HG03060 (cell line): ENCODE data around the gene MAP2K3.
A peak's percentile ranks its signal among the peaks of the same experiment; 100 is the strongest.

Experiments used
- ATAC-seq: cut with Tn5 transposase; IDR thresholded peaks from one replicate; pipeline ENCODE4 v1.9.1; 2021; ENCODE audit warnings: low read depth, moderate number of reproducible peaks; ENCODE audit not compliant: unreplicated experiment

MAP2K3 gene

DNA sequence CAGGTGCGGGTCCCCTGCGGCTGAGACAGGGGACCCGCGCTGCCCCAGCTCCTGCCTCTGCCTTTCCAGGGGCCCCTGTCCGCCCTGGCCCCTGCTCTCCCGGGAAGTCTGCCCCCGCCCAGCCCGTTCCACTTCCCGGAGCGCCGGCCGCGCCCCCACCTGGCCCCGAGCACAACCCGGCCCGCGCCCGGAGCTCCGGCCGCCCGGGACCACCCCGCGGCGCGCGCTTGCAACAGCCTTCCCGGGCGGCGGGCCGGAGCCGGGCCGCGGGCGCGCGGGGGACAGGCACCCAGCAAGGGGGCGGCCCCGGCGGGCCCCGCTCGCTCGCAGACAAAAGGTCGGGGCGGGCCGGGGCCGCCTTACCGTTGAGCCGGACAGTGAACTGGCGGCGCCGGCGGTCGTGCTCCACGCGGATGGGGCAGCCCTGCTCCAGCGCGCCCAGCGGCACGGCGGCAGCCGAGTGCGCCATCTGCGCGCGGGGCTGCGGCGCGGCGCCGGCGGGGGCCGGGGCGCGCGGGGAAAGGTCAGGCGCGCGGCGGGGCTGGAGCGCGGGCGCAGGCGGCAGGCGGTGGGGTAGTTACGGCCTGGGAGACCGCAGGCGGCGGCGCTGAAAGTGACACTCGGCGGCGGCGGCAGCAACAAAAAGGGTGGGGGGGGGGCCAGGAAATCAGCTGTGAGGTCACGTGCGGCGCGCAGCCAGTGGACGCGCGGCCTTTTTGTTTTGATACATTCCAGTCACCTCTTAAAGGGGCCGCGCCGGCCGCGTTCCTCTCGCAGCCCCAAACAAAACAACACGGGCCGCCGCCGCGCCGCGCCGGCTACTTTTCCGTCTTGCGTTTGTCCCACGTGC lies 31.5 kb upstream of the MAP2K3 start, which contains the start of gene NATD1:
Gene NATD1 (minus strand): TSS at position 615 of the 850 bp plus-strand sequence. CDS start 146 bp downstream, at position 469.
- no peak for ATAC-seq

DNA sequence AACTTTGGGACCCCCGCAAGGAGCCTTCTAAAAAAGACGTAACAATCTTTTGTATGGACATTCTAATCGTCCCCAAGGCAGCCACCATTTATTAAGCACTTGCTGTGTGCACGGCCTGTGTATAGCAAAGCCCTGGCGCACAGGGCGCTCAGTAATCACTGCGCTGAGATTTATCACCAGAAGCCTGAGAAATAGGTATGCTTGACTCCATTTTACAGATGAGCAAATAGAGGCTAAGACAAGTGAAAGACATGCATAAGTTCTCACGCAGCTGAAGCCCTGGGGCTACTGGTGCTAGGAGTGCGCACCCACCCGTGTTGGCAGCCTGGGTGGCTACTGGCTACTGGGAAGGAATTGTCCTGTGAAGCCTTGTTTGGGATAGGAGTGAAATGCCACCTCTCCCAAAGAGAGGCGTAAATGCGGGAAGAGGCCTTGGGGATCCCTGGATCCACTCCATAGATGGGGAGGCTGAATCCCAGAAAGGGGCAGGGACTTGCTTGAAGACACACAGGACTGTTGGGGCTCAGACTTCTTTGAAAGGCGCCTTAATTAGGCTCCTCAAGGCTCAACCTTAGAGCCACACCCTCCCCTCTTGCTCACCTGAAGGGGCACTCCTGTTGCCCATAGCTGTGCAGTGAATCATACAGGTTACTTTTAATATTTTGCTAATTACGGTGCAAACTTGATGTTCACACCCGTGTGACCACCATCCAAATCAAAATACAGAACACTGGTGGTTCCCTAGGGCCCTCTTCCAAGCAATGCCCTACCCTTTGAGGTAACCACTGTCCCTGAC lies 30.7 kb upstream of the MAP2K3 start:
- no peak for ATAC-seq

DNA sequence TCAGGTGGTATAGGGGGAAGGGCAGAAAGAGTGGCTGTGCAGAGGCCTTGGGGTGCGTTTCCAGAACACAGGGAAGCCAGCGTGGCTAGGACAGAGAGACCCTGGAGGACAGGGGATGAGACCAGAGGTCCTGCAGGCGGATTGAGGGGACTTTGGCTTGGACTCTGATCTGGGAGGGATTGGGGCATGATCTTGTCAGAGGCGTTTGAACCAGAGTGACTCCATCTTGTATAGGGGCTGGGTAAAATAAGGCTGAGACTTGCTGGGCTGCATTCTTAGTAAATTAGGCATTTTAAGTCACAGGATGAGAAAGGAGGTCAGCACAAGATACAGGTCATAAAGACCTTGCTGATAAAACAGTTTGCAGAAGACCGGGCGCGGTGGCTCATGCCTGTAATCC lies 25.9 kb upstream of the MAP2K3 start:
- no peak for ATAC-seq

DNA sequence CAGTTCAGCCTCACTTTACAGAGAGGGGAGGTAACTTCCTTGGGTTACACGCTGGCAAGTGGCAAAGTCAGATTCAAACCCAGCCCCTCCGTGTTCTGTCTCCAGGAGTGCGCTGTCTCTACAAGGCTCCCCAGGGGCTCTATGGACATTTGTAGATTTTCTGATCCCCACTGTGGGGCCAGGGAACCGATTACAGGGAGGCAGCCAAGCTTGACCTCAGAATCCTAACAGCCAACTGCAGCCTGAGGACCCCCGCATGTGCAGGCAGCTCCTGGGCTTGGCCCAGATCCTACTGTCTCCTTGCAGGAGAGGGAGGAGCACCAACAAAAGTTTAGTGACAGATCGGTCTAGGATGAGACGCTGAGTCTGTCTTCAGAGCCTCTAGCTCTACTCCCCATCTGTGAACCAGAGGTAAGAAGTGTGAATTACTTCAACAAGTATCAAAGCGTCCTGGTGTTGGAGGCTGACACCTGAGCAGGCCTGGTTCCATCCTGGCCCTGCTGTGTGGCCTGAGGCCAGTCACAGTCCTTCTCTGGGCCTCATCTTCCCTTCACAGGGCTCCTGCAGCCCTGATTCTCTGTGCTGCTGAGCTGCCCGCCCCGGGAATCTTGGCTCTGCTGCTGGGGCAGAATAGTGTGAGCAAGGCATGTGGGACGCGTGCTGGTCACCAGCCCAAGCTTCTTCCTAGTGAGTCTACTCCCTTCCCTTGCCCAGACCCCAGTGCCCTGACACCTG lies 22.1 kb upstream of the MAP2K3 start:
- ATAC-seq = no peak

DNA sequence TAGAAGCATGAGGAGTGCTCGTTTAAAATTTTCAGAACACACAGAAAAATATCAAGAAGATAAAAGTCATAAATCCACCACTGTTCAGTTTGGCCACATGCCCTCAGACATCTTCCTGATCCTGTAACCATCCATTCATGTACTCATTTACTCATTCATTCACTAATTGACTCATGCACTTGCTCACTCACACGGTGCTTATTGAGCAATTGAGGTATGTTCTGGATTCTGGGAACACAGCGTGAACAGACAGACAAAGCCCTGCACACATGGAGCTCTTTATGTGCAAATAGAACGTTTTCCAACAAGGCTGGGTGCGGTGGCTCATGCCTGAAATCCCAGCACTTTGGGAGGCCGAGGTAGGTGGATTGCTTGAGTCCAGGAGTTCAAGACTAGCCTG lies 21.1 kb upstream of the MAP2K3 start:
- ATAC-seq = no peak

DNA sequence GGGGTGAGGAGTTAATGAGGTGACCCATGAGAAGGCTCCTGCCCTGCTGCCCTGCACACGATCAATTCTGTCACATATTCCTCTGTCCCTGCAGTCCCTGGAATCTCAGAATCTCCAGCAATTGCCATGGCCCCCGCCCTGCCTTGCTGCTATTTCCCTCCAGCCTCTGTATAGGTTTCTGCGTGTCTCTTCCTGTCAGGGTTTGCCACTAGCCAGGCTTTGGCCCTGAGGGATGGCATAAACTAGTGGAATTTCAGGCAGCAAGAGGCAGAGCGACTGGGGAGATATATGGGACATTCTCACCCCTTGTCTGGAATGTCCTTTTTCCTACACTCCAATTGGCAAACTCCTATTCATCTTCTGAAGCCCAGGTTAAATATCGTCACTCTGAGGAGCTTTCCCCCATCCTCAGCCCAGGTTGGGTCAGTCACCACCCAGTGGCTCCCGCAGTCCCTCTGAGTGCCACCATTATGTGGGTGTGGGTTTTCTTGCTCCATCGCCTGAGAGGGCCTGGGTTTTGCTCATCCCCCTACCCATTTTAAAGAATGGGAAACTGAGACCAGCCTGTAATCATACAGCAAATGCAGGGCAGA lies 15.8 kb upstream of the MAP2K3 start:
- ATAC-seq = no peak

DNA sequence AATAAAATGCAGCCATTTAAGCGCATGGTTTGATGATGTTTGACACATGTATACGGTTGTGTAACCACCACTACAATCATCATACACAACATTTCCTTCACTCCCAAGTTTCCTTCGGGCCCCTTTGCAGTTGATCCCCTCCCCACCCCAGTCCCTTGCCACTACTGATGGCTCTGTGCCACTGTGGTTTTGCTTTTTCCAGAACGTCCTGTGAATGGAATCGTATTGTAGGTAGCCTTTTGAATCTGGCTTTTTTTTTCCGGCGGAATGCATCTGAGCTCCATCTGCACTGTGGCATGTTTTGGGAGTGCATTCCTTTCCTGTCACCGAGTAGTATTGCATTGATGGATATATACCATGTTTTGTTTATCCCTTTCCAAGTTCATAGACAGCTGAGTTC lies 15.1 kb upstream of the MAP2K3 start:
- no peak for ATAC-seq

DNA sequence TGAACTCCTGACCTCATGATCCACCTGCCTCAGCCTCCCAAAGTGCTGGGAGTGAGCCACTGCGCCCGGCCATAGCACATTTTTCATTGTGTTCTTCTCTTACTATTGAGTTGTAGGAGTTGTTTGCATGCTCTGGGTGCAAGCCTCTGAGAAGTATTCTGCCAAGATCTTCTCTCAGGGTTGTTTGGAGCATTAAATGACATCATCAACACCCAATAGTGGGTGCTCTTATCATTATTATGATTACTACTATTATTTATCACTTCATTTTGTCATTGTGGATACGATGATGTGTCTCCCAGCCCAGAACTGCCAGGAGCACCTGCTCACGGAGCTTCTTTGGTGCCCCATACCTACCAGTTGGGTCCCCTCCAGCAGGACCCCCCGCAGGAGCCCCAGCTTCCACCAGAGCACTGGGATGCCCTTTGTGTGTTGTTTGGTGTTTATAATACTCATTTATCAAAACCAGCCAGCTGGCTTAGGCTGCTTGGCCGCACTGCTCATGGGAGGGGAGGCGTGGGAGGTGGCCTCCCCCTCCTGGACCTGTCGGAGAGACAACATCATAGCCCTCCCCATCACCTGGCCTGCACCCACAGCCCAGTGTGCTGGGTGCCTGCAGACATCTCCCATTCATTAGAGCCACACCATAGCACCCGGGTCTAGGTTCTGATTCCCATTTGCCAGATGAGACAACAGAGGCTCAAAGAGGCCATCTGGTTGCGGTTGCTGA lies 12.9 kb upstream of the MAP2K3 start:
- no peak for ATAC-seq

DNA sequence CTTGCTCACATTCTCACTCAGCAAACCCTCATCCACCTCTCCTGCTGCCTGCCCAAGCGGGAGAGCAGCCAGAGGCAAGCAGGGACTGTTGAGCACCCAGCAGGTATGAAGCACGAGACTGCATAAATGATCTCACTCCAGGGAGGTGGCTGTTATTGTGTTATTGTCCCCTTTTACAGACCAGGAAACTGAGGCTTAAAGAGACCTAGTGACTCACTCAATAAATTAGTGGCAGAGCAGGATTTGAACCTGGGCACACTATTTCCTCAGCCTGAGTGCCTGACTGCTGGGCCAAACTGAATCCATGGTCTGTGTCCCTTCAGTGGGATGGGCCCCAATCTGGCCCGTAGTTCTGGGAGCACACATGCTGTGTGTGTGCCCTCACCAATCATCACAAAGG lies 12.3 kb upstream of the MAP2K3 start:
- ATAC-seq = no peak

DNA sequence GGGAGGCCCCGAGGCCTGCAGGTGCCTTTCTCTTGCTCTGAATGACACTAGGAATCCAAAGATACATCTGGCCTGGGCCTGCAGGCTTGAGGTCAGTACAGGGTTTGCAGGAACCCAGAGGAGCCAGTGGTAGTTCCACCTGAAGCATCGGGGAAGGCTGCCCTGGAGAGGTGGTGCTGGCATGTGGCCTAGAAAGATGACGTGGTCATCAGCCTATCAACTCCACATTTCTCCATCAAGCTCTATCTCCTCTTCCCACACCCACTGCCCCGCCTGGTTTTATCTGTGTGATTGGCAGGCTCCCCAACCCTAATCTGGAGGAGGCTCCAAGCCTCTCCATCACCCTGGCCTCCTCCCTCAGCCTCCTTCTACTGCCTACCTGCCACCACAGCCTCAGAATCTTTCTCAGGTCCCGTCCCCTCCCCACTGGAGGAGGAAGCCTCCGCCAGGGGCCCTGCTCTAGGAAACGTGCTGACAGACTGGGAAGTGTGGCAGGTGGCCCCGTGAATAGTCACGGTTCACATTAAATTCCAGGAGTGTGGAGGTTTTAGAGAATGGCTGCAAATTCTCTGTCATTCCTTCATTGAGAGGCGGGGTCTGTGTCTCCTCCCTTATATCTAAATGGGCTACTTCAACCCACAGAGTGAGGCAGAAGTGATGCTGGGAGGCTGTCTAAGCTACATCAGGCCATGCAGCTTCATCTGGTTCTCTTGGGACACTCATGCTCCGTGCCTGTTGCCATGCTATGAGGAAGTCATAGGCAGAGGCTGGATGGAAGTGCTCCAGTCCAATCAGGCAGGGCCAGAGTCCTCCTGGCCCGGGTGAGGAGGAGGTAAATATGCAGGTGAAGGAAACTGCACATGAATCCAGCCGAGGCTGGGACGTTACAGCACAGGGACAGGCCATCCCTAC lies 11.4 kb upstream of the MAP2K3 start:
- ATAC-seq = no peak

DNA sequence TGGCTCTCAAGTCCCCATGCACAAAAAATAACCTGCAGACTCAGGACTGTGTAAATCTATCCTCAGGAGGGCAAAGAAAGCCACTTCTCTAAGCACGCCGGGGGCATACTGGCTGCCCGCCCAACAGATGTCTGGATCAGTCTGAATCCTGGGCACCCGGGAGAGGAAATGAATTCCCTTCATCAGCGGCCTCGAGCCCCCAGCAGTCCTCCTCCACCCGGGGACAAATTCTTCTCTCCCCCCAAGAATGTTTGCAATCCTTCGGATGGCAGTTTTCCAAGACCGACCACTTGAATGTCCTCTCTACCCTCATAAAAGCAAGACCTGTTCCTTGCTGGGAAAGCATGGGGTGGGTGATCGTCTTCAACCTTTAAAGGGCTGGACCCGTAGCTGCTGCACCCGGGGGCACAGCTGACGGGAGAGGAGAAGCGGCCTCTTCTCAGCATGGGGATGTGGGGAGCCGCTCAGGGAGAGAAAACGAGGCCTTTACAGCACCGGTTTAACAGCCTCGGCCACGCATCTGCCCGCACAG lies 9.4 kb upstream of the MAP2K3 start:
- no peak for ATAC-seq

DNA sequence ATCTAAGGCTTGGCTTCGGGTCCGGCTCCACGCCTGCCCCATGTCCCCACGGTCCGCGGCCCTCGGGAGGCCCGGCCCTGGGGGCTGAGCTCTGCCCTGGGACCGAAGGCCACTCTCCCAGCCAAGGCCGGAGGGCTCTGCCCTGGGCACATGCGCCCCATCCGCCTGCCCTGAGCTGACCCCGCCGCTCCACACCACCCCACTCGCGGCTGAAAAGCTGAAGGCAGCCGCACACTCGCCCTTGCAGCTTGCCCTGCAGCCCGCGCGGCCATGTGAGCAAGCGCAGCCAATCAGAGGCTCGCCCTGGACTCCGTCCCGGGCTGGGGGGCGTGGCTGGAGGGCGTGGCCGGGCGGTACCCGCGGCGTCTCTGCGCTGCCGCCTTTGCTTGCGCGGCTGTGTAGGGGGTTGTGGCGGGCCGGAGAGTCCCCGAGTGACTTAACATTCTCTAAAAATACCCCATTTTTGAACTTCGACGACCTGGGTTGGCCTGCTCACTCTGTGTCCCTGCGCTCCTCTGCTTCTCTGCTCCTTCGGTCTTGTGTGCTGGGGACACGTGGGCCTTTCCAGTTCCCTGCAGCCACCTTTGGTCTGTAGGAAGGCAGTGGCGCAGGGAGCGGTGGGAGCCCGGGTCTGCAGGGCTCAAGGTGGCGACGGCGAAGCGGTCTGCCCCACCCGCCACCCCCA lies 8.8 kb upstream of the MAP2K3 start:
- peak; percentile 64 for ATAC-seq

DNA sequence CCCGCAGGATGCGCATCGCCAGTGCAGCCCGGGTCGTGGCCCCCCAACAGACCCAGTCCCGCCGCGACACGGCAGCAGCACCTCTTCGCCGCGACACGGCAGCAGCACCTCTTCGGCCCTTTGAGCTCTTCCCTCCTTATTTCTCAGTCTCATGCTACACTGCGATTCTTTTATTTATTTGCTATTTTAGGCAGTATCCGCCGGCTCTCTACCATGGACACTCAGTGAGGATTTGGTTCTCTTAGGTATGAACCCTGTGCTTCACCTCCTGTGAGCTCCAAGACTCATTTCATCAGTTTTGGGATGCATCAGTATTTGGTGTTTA lies 8.3 kb upstream of the MAP2K3 start:
- ATAC-seq = peak; percentile 1

DNA sequence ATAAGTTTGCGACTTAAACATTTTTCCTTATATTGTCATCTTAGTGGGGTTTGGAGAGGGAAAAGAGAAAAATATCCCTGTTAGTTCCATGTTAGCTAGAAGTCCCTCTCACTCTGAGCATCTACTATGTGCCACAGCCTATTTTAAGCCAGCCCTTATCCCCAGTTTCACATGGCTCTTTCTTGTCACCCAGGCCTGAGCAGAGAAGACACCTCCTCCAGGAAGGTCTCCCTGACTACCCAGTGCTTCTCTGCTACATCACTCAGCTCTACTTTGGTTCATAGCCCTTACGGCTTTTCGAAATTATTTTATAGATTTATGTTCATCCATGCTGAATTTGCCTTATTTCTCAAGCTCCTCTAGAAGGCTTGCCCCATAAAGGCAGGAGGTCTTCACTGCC lies 7.2 kb upstream of the MAP2K3 start:
- ATAC-seq = no peak

DNA sequence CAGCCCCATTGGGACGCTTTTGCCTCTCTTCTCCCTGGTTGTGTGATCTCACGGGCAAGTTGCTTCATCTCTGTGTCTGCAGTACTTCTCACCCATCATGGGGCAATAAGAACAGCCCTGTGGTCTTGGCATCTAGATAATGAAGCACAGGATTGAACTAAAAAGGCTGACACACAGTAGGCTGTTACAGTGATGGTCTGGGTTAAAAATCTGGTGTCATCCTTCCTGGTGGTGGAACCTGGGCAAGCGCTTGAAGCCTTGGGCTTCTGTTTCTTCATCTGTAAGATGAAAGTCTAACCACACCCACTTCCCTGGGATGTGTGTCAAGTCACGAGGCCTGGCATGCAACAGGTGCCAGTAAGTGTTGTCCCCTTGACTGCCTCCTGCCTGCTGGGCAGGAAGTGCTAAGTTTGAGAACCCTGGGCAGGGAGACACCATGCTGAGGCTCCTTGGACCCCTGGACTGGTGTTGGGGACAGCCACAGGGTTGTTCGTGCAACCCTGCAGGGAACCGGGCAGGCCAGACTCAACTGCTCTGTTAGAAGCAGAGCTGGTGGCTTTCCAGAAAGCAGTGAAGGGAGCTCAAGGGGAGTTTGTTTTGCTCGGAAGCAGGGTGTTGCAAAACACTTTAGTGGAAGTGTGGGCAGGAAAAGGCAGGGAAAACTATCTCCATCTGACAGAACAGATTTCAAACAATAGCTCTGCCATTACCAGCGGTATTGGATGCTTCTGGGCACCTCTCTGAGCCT lies 5.9 kb upstream of the MAP2K3 start:
- ATAC-seq = no peak

DNA sequence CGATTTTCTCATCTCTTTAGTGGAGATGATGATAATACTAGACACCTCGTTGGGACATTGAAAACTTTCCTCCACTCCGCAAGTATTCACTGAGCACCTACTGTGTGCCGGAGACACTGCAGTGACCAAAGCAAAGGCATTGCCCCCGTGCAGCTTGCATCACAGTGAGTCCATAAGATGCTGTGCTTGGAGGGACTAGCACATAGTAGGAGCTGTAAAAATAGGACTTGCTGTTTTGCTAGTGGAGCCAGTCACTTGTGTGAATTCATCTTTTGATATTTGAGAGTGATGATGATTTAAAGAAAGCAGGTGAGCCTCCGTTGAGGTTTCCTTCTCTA lies 5.3 kb upstream of the MAP2K3 start:
- no peak for ATAC-seq

DNA sequence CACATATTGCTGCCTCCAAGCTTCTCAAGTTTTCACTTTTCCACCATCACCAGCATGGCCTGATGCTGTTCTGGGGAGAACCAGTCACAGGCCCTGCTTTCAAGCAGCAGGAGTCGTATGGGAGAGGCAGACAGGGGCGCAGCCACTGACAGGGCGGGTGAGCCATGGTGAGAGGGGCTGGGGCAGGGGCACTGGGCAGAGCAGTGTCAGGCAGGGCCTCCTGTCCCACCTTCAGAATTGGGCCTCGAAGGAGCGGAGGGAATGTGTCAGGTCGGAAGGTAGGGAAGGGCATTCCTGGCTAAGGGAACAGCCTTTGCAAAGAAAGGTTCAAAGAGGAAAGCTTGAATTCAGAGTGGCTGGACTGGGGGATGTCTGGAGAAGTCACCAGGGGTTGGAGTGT lies 4.9 kb upstream of the MAP2K3 start:
- no peak for ATAC-seq

DNA sequence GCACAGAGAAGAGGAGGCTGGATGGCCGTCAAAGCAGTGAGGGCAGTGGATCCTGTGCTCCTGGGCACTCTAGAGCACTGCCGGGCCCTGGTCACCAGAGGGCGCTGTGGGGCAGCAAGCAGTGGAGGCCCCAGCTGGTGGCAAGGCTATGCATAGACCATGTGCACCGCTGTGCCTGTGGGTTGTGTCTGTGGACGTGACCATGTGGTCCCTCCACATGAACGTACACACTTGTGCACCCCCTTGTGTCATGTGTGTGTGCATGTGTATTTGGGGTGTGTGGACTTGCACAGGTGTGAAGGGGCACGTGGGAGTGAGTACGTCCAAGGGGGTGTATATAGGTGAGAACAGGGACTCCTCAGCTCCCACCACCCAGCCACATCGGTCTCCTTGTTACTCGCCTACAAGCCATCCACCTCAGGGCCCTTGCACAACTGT lies 4.4 kb upstream of the MAP2K3 start:
- ATAC-seq = peak; percentile 23
